GM12878 (cell line): ENCODE data around the gene TDO2. TPM values are rescaled to one million over a fixed set of nuclear protein-coding genes. Genes with fewer than 3 reads are reported as not detected.

Experiments used
- ATF7 ChIP-seq: fragments of 450-650 bp; IDR thresholded peaks from 2 replicates; pipeline ENCODE4 v1.6.1; 2016; ENCODE audit warnings: low read depth, mild to moderate bottlenecking
- BCL11A ChIP-seq: IDR thresholded peaks from 2 replicates; pipeline ENCODE4 v1.6.1; 2011; ENCODE audit warnings: low read depth, low read length
- DPF2 ChIP-seq: fragments of 450-650 bp; IDR thresholded peaks from 2 replicates; pipeline ENCODE4 v1.6.1; 2017; ENCODE audit warnings: mild to moderate bottlenecking
- GATAD2B ChIP-seq: fragments of 450-650 bp; conservative IDR thresholded peaks from 2 replicates; pipeline ENCODE4 v1.6.1; 2017; ENCODE audit warnings: low read depth, mild to moderate bottlenecking, moderate library complexity
- IKZF1 ChIP-seq: fragments of 450-650 bp; conservative IDR thresholded peaks from 2 replicates; pipeline ENCODE4 v1.6.1; 2017; ENCODE audit warnings: antibody characterized with exemption, mild to moderate bottlenecking
- IKZF2 ChIP-seq, 2 experiments: fragments of 450-650 bp; IDR thresholded peaks; 2 replicates each; pipeline ENCODE4 v1.6.1; 2017; ENCODE audit warnings: mild to moderate bottlenecking in 2 of 2, moderate library complexity in 2 of 2
- LARP7 ChIP-seq: fragments of 450-650 bp; IDR thresholded peaks from 2 replicates; pipeline ENCODE4 v1.6.1; 2017; ENCODE audit warnings: mild to moderate bottlenecking
- MTA2 ChIP-seq: fragments of 450-650 bp; IDR thresholded peaks from 2 replicates; pipeline ENCODE4 v1.6.1; 2016; ENCODE audit warnings: low read depth, mild to moderate bottlenecking, moderate library complexity
- NBN ChIP-seq: fragments of 450-650 bp; IDR thresholded peaks from 2 replicates; pipeline ENCODE4 v1.6.1; 2016
- POLR2A ChIP-seq: IDR thresholded peaks from 2 replicates; pipeline ENCODE4 v1.6.1; 2011; ENCODE audit warnings: low read depth, mild to moderate bottlenecking, low read length
- SKIL ChIP-seq: fragments of 450-650 bp; IDR thresholded peaks from 2 replicates; pipeline ENCODE4 v1.6.1; 2017; ENCODE audit warnings: mild to moderate bottlenecking, low read depth, inconsistent platforms; ENCODE audit not compliant: poor library complexity, severe bottlenecking
- SMAD1 ChIP-seq: fragments of 450-650 bp; IDR thresholded peaks from 2 replicates; pipeline ENCODE4 v1.6.1; 2018; ENCODE audit warnings: mild to moderate bottlenecking, low read depth; ENCODE audit not compliant: partially characterized antibody
- SPI1 ChIP-seq: IDR thresholded peaks from 2 replicates; pipeline ENCODE4 v1.6.1; 2011; ENCODE audit warnings: low read depth, mild to moderate bottlenecking, low read length, moderate library complexity, borderline replicate concordance; ENCODE audit not compliant: insufficient read depth
- SUZ12 ChIP-seq: fragments of 200-600 bp; sonication (generic); IDR thresholded peaks from one replicate; pipeline ENCODE4 v1.6.1; 2018; ENCODE audit warnings: antibody characterized with exemption, mild to moderate bottlenecking; ENCODE audit not compliant: unreplicated experiment
- ZNF217 ChIP-seq: fragments of 450-650 bp; IDR thresholded peaks from 2 replicates; pipeline ENCODE4 v1.6.1; 2017; ENCODE audit warnings: antibody characterized with exemption, mild to moderate bottlenecking
- polyA plus RNA-seq, 11 experiments: library from polyadenylated mRNA; depleted of rRNA in 4 of 11; unstranded in 6 of 11; stranded (reverse) in 5 of 11; fragments of >200 nt; fragmentation: Nextera tagmentation in 4 of 11; fragmentation: Illumina TruSeq in 1 of 11; extraction: Ambion mirVana in 4 of 11; extraction: Trizol in 1 of 11; gene quantifications; 1 replicate in 1 of 11; 2 replicates in 10 of 11; pipeline versions ENCODE4 v1.2.1 to v1.2.3, GENCODE V29; 2011 to 2016; ENCODE audit warnings: inconsistent platforms in 2 of 11, missing spikeins in 2 of 11, low read depth in 1 of 11
- total RNA-seq, 4 experiments: library from RNA; depleted of rRNA in 3 of 4; stranded (reverse); fragments of >200 nt in 3 of 4; fragmentation: Illumina TruSeq in 1 of 4; extraction: Trizol in 1 of 4; gene quantifications; 2 replicates each; pipeline versions ENCODE4 v1.2.1 to v1.2.3, GENCODE V29; 2013 to 2021
- TF ChIP-seq, protein P1 (sequence below): fragments of 450-650 bp; IDR thresholded peaks from 2 replicates; pipeline ENCODE4 v1.6.1; 2017; ENCODE audit warnings: low read depth, mild to moderate bottlenecking, moderate library complexity
- TF ChIP-seq, protein P2 (sequence below): IDR thresholded peaks from 2 replicates; pipeline ENCODE4 v1.6.1; 2012; ENCODE audit warnings: improper control_type of control experiment, low read depth, low read length; ENCODE audit not compliant: insufficient replicate concordance

The TDO2 gene
- total and polyA plus RNA-seq, 10 of the 15 experiments (the other 5 are each of a cell fraction or from before 2014, with no cell fraction given), result 0.12 to 1.5 (median 0.23) TPM; not detected in 1

DNA sequence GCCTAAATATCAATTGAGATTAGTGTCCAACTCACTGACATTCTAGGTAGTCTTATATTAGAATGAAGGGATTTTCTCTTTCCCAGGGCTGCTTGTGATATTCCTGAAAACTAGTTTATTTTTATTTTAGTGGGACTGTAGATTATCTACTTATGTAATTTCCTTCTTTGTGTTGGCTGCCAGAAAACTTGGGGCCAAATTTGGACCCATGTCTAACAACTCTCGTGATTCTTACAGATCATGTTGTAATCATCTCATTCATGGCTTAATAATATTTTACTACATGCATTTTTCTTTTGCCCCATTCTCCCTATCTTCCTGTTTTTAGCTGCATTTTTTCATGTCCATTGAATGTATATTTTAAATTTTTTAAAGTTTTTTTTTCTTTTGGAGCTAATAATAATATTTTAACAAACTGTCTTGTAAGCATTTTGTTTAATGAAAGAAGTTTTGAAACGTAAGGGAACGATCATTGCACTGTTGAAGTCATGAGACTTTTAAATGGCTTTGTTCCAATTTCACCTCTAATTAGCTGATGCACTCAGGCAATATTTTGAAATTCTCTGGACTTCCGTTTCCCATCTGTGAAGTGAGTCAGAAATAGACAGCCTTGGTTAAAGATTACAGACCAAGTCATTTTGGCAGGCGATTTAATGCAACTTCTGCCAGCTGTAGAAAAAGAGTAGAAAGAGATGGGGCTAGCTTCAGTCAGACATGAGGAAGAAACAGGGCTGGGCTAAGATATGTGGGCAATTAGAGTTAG lies 14.3 kb upstream of the TDO2 start (continued):
- TF ChIP-seq, protein P1, sequence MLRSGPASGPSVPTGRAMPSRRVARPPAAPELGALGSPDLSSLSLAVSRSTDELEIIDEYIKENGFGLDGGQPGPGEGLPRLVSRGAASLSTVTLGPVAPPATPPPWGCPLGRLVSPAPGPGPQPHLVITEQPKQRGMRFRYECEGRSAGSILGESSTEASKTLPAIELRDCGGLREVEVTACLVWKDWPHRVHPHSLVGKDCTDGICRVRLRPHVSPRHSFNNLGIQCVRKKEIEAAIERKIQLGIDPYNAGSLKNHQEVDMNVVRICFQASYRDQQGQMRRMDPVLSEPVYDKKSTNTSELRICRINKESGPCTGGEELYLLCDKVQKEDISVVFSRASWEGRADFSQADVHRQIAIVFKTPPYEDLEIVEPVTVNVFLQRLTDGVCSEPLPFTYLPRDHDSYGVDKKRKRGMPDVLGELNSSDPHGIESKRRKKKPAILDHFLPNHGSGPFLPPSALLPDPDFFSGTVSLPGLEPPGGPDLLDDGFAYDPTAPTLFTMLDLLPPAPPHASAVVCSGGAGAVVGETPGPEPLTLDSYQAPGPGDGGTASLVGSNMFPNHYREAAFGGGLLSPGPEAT, result peak; percentile 67
- TF ChIP-seq GATAD2B, result no peak
- TF ChIP-seq, protein P2, sequence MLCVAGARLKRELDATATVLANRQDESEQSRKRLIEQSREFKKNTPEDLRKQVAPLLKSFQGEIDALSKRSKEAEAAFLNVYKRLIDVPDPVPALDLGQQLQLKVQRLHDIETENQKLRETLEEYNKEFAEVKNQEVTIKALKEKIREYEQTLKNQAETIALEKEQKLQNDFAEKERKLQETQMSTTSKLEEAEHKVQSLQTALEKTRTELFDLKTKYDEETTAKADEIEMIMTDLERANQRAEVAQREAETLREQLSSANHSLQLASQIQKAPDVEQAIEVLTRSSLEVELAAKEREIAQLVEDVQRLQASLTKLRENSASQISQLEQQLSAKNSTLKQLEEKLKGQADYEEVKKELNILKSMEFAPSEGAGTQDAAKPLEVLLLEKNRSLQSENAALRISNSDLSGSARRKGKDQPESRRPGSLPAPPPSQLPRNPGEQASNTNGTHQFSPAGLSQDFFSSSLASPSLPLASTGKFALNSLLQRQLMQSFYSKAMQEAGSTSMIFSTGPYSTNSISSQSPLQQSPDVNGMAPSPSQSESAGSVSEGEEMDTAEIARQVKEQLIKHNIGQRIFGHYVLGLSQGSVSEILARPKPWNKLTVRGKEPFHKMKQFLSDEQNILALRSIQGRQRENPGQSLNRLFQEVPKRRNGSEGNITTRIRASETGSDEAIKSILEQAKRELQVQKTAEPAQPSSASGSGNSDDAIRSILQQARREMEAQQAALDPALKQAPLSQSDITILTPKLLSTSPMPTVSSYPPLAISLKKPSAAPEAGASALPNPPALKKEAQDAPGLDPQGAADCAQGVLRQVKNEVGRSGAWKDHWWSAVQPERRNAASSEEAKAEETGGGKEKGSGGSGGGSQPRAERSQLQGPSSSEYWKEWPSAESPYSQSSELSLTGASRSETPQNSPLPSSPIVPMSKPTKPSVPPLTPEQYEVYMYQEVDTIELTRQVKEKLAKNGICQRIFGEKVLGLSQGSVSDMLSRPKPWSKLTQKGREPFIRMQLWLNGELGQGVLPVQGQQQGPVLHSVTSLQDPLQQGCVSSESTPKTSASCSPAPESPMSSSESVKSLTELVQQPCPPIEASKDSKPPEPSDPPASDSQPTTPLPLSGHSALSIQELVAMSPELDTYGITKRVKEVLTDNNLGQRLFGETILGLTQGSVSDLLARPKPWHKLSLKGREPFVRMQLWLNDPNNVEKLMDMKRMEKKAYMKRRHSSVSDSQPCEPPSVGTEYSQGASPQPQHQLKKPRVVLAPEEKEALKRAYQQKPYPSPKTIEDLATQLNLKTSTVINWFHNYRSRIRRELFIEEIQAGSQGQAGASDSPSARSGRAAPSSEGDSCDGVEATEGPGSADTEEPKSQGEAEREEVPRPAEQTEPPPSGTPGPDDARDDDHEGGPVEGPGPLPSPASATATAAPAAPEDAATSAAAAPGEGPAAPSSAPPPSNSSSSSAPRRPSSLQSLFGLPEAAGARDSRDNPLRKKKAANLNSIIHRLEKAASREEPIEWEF, result peak; percentile 50
- TF ChIP-seq SPI1, result peak; percentile 37; the same call in 1 of the 2 replicates
- no peak for TF ChIP-seq SUZ12
- peak; percentile 81 for TF ChIP-seq BCL11A
- peak; percentile 69 for TF ChIP-seq IKZF1
- peak; percentile 85 for TF ChIP-seq SMAD1
- TF ChIP-seq ZNF217, result peak; percentile 54; the same call in 1 of the 2 replicates
- no peak for TF ChIP-seq LARP7
- TF ChIP-seq MTA2, result peak; percentile 98
- TF ChIP-seq SKIL, result peak; percentile 82
- TF ChIP-seq NBN, result peak; percentile 63
- TF ChIP-seq DPF2, result peak; percentile 79
- peak; percentile 82 to 87; a peak in 3 of 4 replicates for TF ChIP-seq IKZF2 (IDR thresholded peaks at IDR 0.05)
- peak; percentile 77 for TF ChIP-seq ATF7
- no peak for TF ChIP-seq POLR2A
